GM21723 (cell line): ENCODE data around the gene YIPF7.

Experiments
- ATAC-seq: cut with Tn5 transposase; IDR thresholded peaks from one replicate; pipeline ENCODE4 v1.9.1; 2021; ENCODE audit warnings: mild to moderate bottlenecking, moderate library complexity; ENCODE audit not compliant: unreplicated experiment

YIPF7 gene

DNA sequence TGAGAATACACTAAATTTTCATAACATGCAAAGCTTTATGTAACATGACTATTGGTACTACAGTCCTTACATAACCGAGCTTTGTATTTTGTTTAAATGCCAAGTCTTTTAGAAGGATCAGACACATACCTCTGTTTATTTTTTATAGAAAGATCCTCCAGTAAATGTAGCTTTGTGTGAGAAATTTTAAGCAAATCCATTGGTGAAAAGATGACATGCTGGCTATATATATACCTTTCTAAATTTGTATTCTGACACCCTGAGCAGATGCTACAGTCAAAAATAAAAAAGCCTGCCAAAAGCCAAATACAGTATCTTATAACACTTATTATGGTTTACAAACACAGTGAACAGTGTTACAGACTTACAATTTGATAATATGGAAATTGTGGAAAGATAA lies at the start of gene YIPF7:
Gene YIPF7, minus strand, starts transcription at position 201 of the 400 bp plus-strand sequence. CDS start 1,525 bp downstream, outside the sequence.
- no peak for ATAC-seq

DNA sequence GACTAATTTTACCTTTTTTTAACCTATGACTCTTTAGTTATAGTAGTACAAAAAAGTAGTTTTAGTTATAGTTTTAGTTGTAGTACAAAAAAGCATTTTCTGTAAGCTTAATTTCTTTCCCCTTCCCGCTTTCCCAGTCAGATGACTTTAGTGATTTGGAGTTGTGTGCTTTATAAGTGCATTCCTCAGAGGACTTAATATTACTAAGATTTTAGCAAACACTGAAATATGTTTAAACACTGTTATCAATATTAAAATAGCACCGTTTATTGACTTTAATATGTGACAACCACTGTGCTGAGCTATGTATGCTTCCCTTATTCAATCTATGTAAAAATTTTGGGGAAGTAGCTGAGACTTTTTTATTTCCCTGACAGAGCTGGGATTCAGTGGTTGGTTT lies 49.6 kb upstream of the YIPF7 start:
- no peak for ATAC-seq

GRCh38 chr4:44700427-44700826 lies 49.0 kb upstream of the YIPF7 start:
- ATAC-seq: no peak

- ATAC-seq: no peak
Observed at GRCh38 chr4:44684648-44685047, 33.2 kb upstream of the YIPF7 start.

DNA sequence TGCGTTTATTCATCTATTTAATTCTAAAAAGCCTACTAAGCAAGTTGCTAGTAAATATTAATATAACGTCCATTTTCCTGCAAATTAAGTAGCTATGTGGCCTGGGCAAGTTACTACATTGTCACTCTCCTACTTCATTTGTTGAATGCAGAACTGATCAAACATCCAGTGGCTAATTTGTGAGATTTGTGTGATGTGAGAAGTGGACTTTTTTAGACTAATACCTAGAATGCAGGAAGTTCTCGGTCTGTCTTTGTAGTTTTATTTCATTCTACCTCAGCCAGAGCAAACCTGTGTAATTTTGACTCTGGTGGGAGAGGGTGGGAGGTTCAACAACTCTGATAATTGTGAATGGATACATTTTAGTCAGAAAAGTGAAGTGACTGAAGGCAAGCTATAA lies 27.6 kb upstream of the YIPF7 start:
- peak; percentile 2 for ATAC-seq

DNA sequence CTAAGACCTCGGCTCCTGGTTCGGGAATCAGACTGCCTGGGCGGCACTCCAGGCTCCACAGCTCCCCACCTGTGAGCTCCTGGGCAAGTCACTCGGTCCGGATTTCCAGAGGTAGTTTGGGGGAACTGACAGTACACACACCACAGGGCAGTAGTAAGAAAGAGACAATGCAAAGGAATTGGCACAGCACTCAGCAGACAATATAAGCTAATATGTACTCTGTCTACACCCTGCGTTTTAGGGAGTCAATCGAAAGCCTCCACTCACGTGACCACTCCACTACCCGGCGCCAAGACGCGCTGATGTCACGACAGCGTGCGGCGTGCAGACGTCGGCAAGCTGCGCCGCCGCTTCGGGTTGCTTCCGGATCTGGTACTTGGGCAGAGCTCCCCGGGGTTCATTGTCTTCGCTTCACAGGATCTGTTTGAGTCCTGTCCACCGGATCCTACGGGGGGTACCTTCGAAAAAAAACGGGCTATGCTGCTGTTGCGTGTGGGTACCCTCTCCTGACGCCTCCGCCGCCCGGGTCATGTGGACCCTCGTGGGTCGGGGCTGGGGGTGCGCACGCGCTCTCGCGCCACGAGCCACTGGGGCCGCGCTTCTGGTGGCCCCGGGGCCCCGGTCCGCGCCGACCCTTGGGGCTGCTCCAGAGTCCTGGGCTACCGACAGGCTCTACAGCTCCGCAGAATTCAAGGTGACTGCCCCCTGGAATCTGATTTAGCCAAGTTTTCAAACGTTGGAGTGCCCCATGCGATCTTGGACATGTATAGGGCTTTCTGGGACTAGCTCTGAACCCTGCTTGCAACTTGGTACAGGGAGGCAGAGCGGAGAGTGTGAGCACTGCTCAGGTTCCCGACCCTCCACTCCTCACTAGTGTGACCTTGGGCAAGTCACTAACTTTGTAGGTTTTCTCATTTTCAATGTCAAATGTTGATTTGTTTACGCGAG lies 26.9 kb upstream of the YIPF7 start, which contains the start of gene GUF1:
Gene GUF1, plus strand, starts transcription at position 327 of the 948 bp plus-strand sequence. Its CDS starts 203 bp downstream, at position 530.
- ATAC-seq: peak; percentile 97

DNA sequence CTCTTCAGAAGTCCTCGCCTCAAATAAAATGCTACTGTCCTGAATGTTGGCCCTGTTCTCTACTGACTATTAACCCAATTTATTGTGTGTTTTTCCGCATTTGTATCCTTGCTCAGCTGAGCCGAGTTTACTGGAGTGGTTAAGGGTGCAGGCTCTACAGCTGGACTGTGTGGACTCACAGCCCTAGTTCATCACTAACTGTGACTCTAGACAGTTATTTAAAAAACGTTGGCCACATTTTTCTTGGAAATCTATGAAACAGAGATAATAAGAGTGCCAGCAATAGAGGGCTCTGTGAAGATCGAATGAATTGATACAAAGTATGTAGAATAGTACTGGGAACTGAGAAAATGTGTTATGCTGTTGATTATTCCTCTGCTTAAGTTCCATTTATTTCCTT lies 23.9 kb upstream of the YIPF7 start:
- ATAC-seq: no peak

- ATAC-seq: no peak
Observed at GRCh38 chr4:44674471-44674870, 23.0 kb upstream of the YIPF7 start.

DNA sequence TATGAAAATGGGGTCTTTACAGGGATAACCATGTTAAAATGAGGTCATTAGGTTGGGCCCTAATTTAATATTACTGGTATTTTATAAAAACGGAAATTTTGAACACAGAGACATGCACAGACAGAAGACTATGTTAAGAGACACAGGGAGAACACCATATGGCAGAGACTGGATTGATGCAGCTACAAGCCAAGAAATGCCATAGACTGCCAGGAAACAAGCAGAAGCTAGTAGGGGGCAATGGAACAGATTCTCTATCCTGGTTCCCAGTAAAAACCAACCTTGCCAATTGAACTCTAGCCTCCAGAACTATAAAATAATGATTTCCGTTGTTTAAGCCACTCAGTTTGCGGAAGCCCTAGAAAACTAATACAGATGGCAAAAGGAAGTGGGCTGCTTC lies 20.2 kb upstream of the YIPF7 start:
- ATAC-seq: no peak

GRCh38 chr4:44670506-44671199 lies 19.2 kb upstream of the YIPF7 start:
- ATAC-seq: no peak

DNA sequence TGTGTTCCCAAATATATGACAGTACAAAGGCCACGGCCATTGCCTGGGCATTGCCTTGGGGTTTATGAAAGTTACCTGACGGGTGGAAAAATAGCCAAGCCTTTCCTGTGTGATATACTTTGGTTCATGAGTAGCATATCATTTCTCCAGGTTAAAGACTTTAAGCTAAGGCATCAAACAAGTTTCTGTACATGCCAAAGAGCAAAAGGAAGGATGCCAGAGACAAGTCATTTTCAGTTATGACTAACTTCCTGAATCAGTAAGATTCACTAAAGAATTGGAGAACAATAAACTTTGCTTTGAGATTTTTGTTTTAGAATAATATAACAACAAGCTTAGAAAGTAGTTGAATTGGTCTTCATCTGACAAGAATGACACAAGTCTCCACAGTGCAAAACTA lies 17.1 kb upstream of the YIPF7 start:
- ATAC-seq: no peak

GRCh38 chr4:44663539-44664263 lies 12.3 kb upstream of the YIPF7 start:
- no peak for ATAC-seq

DNA sequence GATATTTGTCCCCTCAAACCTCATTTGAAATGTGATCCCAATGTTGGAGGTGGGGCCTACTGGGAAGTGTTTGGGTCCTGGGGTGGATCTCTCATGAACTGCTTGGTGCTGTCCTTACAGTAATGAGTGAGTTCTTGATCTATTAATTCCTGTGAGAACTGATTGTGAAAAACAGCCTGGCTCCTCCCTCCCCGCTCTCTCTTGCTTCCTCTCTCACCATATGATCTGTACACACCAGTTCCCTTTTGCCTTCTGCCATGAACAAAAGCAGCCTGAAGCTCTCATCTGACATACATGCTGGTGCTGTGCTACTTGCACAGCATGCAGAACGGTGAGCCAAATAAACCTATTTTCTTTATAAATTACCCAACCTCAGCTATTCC lies 11.2 kb upstream of the YIPF7 start:
- ATAC-seq: peak; percentile 71

DNA sequence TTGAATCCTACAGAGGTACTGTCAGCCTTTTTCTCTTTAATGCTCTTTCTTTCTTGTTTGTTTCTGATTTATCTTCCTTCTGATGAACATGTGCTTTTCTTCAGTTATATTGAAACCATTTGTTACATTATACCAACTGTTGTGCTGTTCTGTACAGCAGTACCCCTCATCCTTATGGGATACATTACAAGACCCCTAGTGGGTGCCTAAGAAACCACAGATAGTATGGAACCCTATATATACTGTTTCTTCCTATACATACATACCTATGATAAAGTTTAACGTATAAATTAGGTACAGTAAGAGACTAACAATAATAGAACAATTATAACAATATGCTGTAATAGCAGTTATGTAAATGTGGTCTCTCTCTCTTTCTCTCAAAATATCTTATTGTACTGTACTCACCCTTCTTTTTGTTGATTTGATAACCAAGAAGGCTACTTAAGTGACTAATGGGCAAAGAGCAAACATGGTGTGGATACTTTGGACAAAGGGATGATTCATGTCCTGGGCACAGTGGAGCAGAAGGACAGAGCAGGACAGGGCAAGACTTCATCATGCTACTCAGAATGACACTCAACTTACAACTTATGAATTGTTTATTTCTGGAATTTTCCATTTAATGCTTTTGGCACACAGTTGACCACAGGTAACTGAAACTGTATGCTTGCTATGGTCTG lies 10.7 kb upstream of the YIPF7 start:
- no peak for ATAC-seq

DNA sequence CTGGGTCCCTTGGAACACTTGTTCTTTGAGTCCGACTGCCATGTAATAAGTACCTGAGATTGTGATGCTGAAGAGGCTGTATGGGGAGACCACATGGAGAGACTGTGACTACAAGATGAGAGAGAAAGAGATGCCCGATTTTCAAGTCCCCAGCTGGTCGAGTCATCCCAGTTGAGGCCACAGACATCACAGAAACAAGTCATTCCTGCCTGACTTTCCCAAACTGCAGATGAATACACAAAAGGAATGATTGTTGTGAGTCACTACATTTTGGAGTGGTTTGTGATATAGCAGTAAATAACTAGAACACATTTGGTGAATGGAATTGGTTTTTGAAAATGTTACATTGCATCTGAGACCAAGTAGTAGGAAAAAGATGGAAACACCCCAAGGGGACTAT lies 9.0 kb upstream of the YIPF7 start:
- ATAC-seq: no peak

GRCh38 chr4:44652002-44652401 lies 577 bp upstream of the YIPF7 start:
- no peak for ATAC-seq

DNA sequence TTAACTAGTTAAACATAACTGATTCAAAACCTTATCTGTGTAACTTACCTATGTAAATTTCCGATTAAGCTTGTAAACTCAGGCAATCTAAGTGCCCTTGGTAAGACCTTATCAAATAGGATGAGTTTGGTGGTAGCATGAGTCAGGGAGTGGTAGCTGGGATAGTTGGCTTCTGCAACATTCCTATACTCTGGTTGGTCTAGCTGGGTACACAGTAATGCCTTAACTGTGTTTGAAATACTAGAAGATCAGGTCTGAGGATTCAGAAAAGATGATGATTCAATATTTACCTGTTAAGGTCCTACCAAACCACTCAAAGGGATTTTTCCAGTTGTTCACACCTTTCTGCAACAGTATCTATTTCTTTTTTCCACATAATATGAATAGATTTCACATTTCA lies 5.3 kb downstream of the YIPF7 start:
- ATAC-seq: no peak

DNA sequence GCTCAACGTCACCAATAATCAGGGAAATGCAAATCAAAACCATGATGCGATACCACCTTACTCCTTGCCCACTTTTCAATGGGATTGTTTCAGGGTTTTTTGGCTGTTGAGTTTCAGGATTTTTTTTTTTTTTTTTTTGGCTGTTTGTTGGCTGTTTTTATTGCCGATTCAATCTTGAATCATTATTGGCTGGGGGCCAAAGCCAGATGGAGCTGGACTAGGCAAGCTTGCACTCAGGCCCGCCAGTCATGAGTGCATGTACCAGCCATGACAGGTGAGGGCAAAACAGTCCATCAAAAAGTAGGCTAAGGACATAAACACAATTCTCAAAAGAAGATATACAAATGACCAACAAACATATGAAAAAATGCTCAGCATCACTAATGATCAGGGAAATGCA lies 13.3 kb downstream of the YIPF7 start:
- no peak for ATAC-seq

DNA sequence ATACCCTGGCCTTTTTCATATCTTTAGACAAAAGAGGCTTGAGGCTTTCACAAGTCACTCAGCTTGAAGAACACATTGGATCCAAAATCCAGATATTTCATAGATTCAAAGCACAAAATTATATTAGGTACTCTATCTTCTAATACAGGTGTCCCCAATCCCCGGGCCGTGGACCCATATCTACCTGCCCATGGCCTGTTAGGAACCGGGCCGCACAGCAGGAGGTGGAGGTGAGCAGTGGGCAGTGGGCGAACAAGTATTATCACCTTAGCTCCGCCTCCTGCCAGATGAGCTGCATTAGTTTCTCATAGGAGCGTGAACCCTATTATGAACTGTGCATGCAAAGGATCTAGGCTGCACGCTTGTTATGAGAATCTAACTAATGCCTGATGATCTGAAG lies 18.7 kb downstream of the YIPF7 start:
- no peak for ATAC-seq

- ATAC-seq: no peak
Observed at GRCh38 chr4:44632089-44632488, 19.3 kb downstream of the YIPF7 start.
